PC-3 (cell line): Measurements from ENCODE around the gene GRAMD2A. TPM values are rescaled to one million over a fixed set of nuclear protein-coding genes. Genes with fewer than 3 reads are reported as not detected.

Experiments used
- ATAC-seq: fragments of 200-7000 bp; cut with Tn5 transposase; 2 replicates; pipeline ENCODE4 v1.9.1; 2020; ENCODE audit warnings: mild to moderate bottlenecking, moderate library complexity
- BruUV-seq: library from RNA; stranded (reverse); fragments of 400-500 nt; replicated peaks from 2 replicates; lab custom pipeline; 2021; lab: Mats Ljungman, UMichigan
- CTCF ChIA-PET: fragments of 300-600 bp; sonication (Branson Sonifier 250); formaldehyde crosslinking; loops from one replicate; lab custom pipeline; 2022; ENCODE audit warnings: antibody characterized with exemption; lab: Charles Lee
- POLR2A ChIA-PET: fragments of 300-600 bp; sonication (Branson Sonifier 250); formaldehyde crosslinking; loops from one replicate; lab custom pipeline; 2022; ENCODE audit warnings: antibody characterized with exemption; ENCODE audit not compliant: unreplicated experiment; lab: Charles Lee
- DNase-seq: peaks from one replicate; pipeline ENCODE4 v3.0.0-alpha.2; 2015
- H2AFZ ChIP-seq: fragments of 300-600 bp; sonication (generic); 2 replicates; pipeline ENCODE4 v1.6.0; 2016; ENCODE audit warnings: antibody characterized with exemption, low read length
- H3F3A ChIP-seq: fragments of 300-600 bp; sonication (generic); one replicate; pipeline ENCODE4 v1.6.0; 2017; ENCODE audit warnings: antibody characterized with exemption, low read length, control low read depth, mild to moderate bottlenecking; ENCODE audit not compliant: unreplicated experiment
- H3K27ac ChIP-seq: fragments of 300-600 bp; sonication (generic); 2 replicates; pipeline ENCODE4 v1.5.1; 2016; ENCODE audit warnings: mild to moderate bottlenecking, low read length
- H3K27me3 ChIP-seq: fragments of 300-600 bp; sonication (generic); 2 replicates; pipeline ENCODE4 v1.6.1; 2016; ENCODE audit warnings: low read length, mixed read lengths
- H3K36me3 ChIP-seq: fragments of 300-600 bp; sonication (generic); 2 replicates; pipeline ENCODE4 v1.6.1; 2016; ENCODE audit warnings: low read depth, mixed run types, low read length, mixed read lengths
- H3K4me1 ChIP-seq: fragments of 300-600 bp; sonication (generic); 2 replicates; pipeline ENCODE4 v1.5.1; 2016; ENCODE audit warnings: low read length; ENCODE audit not compliant: insufficient read depth
- H3K4me2 ChIP-seq: fragments of 300-600 bp; sonication (generic); 2 replicates; pipeline ENCODE4 v1.6.0; 2016; ENCODE audit warnings: low read length
- H3K4me3 ChIP-seq: fragments of 300-600 bp; sonication (generic); 2 replicates; pipeline ENCODE4 v1.5.1; 2016; ENCODE audit warnings: mild to moderate bottlenecking, low read length, mixed read lengths
- H3K79me2 ChIP-seq: fragments of 300-600 bp; sonication (generic); 2 replicates; pipeline ENCODE4 v1.6.1; 2017; ENCODE audit warnings: low read length, mixed read lengths
- H3K9ac ChIP-seq: fragments of 300-600 bp; sonication (generic); 2 replicates; pipeline ENCODE4 v1.6.0; 2016; ENCODE audit warnings: mild to moderate bottlenecking, low read length
- H3K9me2 ChIP-seq: fragments of 300-600 bp; sonication (generic); replicated peaks from 2 replicates; pipeline ENCODE4 v1.6.1; 2016; ENCODE audit warnings: mixed run types, low read length, mixed read lengths
- H3K9me3 ChIP-seq: fragments of 300-600 bp; sonication (generic); 2 replicates; pipeline ENCODE4 v1.6.1; 2016; ENCODE audit warnings: low read length, mixed read lengths
- H4K20me1 ChIP-seq: fragments of 300-600 bp; sonication (generic); 2 replicates; pipeline ENCODE4 v1.6.1; 2016; ENCODE audit warnings: low read length, mixed read lengths
- CTCF ChIP-seq: fragments of 300-600 bp; sonication (generic); conservative IDR thresholded peaks from 2 replicates; pipeline ENCODE4 v1.5.1; 2017; ENCODE audit warnings: antibody characterized with exemption, low read depth, mild to moderate bottlenecking, low read length
- EZH2 ChIP-seq: fragments of 300-600 bp; sonication (generic); IDR thresholded peaks from one replicate; pipeline ENCODE4 v1.6.1; 2017; ENCODE audit warnings: antibody characterized with exemption, mild to moderate bottlenecking, low read length; ENCODE audit not compliant: unreplicated experiment
- EZH2phosphoT487 ChIP-seq: fragments of 300-600 bp; sonication (generic); IDR thresholded peaks from 2 replicates; pipeline ENCODE4 v1.6.1; 2018; ENCODE audit warnings: mild to moderate bottlenecking, antibody characterized with exemption, low read length, borderline replicate concordance
- intact Hi-C: fragments of 100-400 bp; cut with micrococcal nuclease; formaldehyde crosslinking; loops from 2 replicates; pipeline ENCODE4 v1.9.0; 2023
- total RNA-seq: library from RNA; depleted of rRNA; stranded (reverse); fragments of >200 nt; gene quantifications from 2 replicates; pipeline ENCODE4 v1.2.3, GENCODE V29; 2014

GRAMD2A gene
- total RNA-seq, 1 experiment from 2014 or later: 0.07 TPM

GRCh38 chr15:72200395-72201237 lies 3.0 kb upstream of the GRAMD2A start:
- H2AFZ ChIP-seq: no peak overlapping the region
- H3K9me3 ChIP-seq: no peaks in the 10 kb centered on the region
- intact Hi-C loops: no loop called here
- H4K20me1 ChIP-seq: peaks cover 53% of the 10 kb centered on the region
- H3K9me2 ChIP-seq: no peaks in the 10 kb centered on the region
- ChIA-PET POLR2A (interaction anchor here (0.6 kb wide), 1 partner anchor 10 kb away, joined by 7 read pairs; no protein-coding TSS in a partner anchor), CTCF (no interaction called here)
- ATAC-seq (no peak), DNase-seq (no peak)
- peaks cover 33% of the 10 kb centered on the region for H3F3A ChIP-seq
- no peaks in the 10 kb centered on the region for H3K27me3 ChIP-seq
- H3K79me2 ChIP-seq: 0 out of 2 replicates have a peak, but pooled peaks cover 4% of the 10 kb centered on the region
- H3K36me3 ChIP-seq: peaks cover 77% of the 10 kb centered on the region
- no peaks in the 10 kb centered on the region for H3K4me1 ChIP-seq
- no peak overlapping the region for H3K4me2 ChIP-seq
- BruUV-seq: no TSS peak
- no peak overlapping the region for H3K4me3 ChIP-seq
- TF ChIP-seq EZH2 (no peak), EZH2phosphoT487 (no peak), CTCF (no peak)
- no peak overlapping the region for H3K9ac ChIP-seq
- H3K27ac ChIP-seq: no peak overlapping the region

GRCh38 chr15:72199721-72200212 lies 2.2 kb upstream of the GRAMD2A start:
- intact Hi-C loops: loop anchor here (1.0 kb wide), 1 partner anchor 87 kb away; no protein-coding TSS in a partner anchor
- H3K4me1 ChIP-seq: no peaks in the 10 kb centered on the region
- DNase-seq (peak; percentile 77), ATAC-seq (peak; percentile 32)
- no peak overlapping the region for H3K9ac ChIP-seq
- ChIA-PET CTCF (no interaction called here), POLR2A (no interaction called here)
- H3K27me3 ChIP-seq: no peaks in the 10 kb centered on the region
- H3K4me2 ChIP-seq: no peak overlapping the region
- no peak overlapping the region for H2AFZ ChIP-seq
- H3K4me3 ChIP-seq: no peak overlapping the region
- H3F3A ChIP-seq: peaks cover 26% of the 10 kb centered on the region
- no peaks in the 10 kb centered on the region for H3K9me3 ChIP-seq
- peaks cover 45% of the 10 kb centered on the region for H4K20me1 ChIP-seq
- H3K36me3 ChIP-seq: peaks cover 68% of the 10 kb centered on the region
- BruUV-seq: no TSS peak
- H3K27ac ChIP-seq: no peak overlapping the region
- no peak for TF ChIP-seq EZH2
- TF ChIP-seq CTCF: peak; percentile 87
- no peaks in the 10 kb centered on the region for H3K79me2 ChIP-seq
- H3K9me2 ChIP-seq: no peaks in the 10 kb centered on the region

GRCh38 chr15:72199205-72199515 lies 1.6 kb upstream of the GRAMD2A start:
- H3K36me3 ChIP-seq: peaks cover 62% of the 10 kb centered on the region
- no peak overlapping the region for H3K9ac ChIP-seq
- peaks cover 26% of the 10 kb centered on the region for H3F3A ChIP-seq
- DNase-seq (no peak), ATAC-seq (no peak)
- no peak overlapping the region for H3K27ac ChIP-seq
- no peaks in the 10 kb centered on the region for H3K9me2 ChIP-seq
- intact Hi-C loops: loop anchor here (1.0 kb wide), 1 partner anchor 87 kb away; no protein-coding TSS in a partner anchor
- H3K4me3 ChIP-seq: no peak overlapping the region
- H3K27me3 ChIP-seq: no peaks in the 10 kb centered on the region
- no peak overlapping the region for H3K4me2 ChIP-seq
- ChIA-PET CTCF (no interaction called here), POLR2A (no interaction called here)
- H3K79me2 ChIP-seq: no peaks in the 10 kb centered on the region
- H2AFZ ChIP-seq: no peak overlapping the region
- H3K4me1 ChIP-seq: no peaks in the 10 kb centered on the region
- no peaks in the 10 kb centered on the region for H3K9me3 ChIP-seq
- H4K20me1 ChIP-seq: peaks cover 39% of the 10 kb centered on the region
- BruUV-seq: TSS peak; percentile 98
- TF ChIP-seq CTCF (no peak), EZH2phosphoT487 (no peak), EZH2 (no peak)
